Islet precursor cell (in vitro differentiated cells): Measurements from ENCODE around the gene SNRK.

ENCODE experiments used
- DNase-seq: peaks from one replicate; pipeline ENCODE4 v3.0.0-alpha.2; 2018

The SNRK gene

DNA sequence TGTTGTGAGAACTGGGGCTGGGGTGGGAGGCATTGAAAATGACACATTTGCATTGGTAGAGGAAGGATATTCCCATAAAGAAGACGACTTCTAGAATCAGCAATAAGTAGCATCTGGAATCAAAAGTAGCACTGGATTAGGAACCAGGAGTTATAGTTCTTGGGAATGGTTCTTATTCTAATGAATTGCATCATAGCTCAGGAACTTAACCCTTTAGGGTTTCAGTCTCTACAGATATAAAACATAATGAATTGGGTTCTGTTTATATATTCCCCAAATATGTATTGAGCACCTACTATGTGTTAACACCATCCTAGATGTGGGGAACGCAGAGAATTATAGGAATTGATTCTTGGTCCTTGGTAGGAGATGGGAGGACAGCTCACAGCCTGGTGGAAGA is 16.3 kb upstream of the SNRK start:
- no peak for DNase-seq

DNA sequence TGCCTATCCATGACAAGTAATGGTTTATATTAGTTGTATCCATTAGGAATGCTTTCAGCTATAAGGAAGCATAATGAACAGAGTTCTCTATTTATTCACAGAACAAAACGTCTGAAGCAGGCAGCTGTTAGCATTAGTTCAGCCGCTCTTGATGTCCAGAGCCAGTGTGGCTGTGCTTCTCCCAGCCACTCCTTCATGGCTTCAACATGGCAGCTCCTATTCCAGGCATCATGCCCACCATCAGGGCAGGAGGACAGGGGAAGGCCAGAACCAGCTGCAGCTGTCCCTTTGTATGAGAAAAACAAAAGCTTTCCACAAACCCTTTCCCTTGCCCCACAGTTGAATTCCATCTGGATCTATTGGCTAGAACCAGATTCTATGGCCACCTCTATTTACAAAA is 12.9 kb upstream of the SNRK start:
- no peak for DNase-seq

DNA sequence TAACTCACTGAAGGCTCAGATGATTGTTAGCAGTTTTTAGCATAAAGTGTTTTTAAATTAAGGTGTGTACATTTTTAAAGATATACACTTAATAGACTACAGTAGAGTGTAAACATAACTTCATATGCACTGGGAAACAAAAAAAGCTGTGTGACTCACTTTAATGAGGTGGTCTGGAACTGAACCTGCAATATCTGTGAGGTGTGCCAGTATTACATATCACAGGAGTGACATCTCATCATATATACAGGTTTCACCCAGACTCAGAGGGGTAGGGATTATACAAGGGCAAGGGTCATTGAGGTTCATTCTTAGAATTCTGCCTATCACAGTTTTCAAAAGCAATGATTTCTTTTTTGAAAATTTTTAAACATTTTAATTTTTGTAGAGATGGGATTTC is 7.3 kb upstream of the SNRK start:
- no peak for DNase-seq

DNA sequence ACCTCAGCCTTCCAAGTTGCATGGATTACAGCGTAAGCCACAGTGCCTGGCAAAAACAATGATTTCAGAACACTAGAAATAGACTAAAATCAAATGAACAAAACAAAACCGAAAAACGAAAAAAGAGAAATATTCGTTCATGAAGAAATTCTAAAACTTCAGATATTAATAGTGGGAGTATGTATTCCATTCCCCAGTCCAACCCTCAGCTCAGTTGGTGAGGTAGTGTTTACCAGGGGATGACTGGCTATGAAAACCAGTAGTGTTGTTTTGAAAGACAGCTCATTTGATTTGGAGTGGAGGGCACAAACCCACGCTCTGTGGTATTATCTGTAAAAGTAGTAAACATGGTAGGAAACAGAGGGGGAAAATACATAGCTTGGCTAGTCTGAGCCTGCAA is 6.8 kb upstream of the SNRK start:
- no peak for DNase-seq

DNA sequence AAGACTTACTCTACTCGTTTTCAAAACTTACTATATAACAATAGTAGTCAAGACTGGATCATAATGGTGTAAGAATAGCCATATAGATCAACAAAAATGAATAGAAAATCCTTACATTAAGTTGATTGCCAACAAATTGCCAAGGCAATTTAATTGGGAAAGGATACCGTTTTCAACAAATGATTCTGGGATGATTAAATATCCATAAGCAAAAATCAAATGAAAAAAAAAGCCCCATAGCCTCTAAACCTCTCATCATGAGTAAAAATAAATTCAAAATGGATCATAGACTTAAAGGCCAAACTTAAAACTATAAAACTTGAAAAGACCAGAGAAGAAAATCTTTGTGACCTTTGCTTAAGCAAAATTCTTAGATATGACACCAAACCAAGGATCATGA is 5.3 kb upstream of the SNRK start:
- DNase-seq, result no peak

DNA sequence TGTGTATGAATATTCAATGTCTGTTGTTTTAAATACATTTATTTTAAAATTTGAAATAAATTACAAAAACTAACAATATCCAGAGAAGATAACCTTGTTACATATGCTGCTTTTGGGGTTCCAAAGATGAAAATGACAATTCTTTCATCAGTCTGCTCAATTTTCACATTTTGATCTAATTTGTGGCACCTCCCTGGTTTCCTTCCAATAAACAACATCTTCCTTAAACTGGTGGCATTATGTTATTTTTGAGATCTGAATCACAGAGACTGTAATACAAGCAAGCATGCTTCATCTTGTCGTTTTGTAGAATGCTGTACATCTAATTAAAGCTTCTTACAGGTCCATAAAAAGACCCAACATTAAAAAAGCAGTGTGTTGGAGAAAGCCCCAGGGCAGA is 2.2 kb upstream of the SNRK start:
- no peak for DNase-seq

DNA sequence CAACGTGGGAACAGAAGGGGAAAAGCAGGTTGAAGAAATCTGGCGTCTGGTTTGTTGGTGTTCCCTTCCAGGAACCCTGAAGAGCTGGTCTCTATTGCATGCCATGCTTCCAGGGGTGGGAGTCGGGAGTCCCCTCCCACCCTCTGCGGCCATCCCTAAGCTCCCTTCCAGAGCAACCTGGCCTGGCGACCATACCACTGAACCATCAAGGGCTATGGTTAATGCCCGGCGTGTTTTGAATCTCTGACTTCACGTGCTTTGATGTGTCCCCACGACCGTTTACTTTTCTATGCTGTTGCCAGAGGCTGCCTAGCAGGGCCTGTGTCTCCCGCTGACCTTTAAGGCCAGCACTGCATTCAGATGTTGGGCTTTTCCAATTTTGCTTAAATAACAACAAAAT is 696 bp upstream of the SNRK start:
- no peak for DNase-seq

- no peak for DNase-seq
These were observed 630 bp downstream of the SNRK start for GRCh38 chr3:43286841-43287499.

- DNase-seq, result no peak
These were observed 1.1 kb downstream of the SNRK start for GRCh38 chr3:43287500-43287873.

- DNase-seq, result no peak
These were observed 2.0 kb downstream of the SNRK start for GRCh38 chr3:43288366-43288765.

DNA sequence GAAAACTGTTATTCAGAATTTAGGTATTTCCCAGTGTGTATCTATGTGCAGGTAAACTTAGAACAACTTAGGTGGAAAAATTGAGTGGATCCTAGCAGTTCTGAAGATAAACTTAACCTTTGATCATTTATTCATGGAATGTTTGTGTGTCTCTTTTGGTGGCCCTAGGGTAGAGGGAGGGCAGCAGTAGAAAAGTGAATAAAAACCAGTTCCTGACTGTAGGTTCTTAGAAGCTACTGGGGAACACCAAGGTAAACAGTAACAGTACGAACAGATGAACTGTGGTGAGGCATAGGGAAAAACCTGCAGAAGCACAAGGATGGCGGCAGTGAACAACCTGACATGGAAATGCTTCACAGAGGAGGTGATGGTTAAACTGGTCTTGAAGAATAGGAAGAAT is 2.5 kb downstream of the SNRK start:
- no peak for DNase-seq

GRCh38 chr3:43289401-43289800 is 3.1 kb downstream of the SNRK start:
- DNase-seq, result no peak

GRCh38 chr3:43289841-43290470 is 3.6 kb downstream of the SNRK start:
- DNase-seq, result no peak

- DNase-seq, result no peak
These were observed 4.6 kb downstream of the SNRK start for GRCh38 chr3:43290956-43291355.

DNA sequence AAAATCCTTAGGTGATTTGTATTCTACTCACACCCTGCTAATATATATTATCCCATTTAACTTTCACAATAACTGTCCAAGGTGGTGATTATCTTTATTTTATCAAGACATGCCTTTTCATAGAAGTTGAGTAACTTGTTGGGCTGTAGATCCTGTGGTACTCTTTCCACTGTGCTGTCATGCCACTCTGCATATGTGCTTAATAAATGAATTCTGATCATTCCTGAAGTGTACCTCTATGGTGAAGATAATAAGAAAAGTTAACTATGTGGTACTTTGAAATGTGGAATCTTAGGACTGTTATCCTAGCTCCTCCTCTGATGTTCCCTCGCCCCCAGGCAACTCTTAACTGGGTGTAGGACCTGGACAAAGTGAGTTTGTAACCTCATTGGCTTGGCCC is 5.2 kb downstream of the SNRK start:
- no peak for DNase-seq

DNA sequence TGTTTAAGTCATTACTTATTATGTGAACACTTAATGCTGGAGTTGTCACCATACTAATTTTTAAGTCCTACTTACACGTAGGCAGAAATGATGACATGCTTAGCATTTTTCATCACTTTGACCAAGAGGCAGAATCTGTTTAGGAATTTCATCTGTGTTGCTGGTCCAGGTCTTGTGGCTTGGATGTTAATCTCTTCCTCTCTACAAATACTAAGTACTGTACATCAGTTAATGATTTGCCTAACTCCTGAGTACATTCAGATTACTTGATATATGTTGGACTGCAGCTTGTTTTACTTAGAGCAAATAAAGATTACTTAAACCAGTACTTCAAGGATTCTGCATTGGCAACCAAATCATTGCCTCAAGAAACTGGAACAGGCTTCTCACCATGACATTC is 8.6 kb downstream of the SNRK start:
- DNase-seq, result no peak

DNA sequence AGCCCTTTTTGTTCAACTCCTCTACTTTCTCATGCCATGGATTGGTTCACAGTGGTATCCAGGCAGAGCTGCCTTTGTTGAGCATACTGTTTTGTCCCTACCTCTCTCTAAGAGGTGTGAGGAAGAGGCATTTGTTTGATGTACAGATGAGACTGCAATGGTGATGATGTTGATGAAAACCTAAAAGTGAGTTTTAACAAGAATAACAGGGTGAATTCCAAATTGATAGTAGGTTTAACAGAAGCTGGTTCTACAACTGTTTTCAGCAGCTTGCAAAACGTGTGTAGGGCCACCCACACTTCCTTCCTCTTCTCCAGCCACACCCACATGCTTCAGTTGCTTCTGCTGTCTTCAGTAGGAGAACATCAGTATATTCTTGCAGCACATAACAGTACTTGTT is 10.2 kb downstream of the SNRK start:
- no peak for DNase-seq

GRCh38 chr3:43298292-43298691 is 12.0 kb downstream of the SNRK start:
- no peak for DNase-seq

- no peak for DNase-seq
These were observed 12.4 kb downstream of the SNRK start for GRCh38 chr3:43298761-43299160.

DNA sequence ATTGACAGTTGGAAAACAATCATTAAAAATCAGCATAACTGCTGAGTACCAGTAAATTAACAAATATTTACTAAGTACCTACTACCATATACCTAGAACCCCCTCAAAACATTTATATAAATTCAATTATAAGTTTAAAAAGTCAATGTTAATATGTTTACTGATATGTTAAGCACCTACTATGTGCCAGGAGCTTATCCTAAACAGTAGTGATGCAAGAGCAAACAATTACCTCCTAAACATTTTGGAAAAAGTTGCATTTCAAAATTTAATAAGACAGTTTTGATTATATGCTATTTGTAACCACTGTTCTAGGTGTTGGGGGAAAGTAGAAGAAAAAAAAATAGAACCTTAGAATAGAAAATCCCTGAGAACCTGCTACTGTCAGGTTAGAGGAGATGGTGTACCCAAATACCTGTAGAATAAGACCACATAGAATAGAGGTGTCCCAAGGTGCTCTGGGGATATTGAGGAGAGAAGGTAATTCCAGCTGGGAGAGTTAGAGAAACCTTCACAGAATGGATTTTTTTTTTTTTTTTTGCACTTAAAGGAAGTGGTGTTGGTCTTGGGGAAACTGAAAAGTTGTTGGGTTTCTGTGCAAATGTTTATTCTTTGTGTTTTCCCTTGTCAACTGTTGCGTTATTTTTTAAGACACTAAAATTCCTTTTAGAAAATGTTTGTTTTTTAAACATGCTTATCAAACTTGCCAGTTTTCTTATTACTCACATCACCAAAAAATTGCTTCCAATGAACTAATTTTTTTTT is 16.0 kb downstream of the SNRK start:
- no peak for DNase-seq

DNA sequence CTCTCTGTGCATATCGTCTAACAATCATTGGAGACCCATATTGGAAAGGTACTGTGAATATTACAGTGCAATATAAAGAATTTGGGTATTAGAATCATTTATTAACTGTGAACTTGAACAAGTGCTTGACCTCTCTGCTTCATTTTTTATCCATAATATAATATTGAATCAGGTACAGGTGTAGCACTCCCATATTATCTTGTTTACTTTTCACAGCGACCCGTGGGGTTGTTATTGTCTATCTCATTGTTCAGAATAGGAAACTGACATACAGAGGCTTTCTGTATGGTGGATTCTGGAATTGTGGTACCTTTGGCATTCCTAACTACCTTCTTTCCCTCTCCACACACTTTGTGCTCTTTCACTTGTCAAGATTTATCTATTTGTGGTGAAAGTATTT is 17.8 kb downstream of the SNRK start:
- no peak for DNase-seq

GRCh38 chr3:43307226-43307625 is 20.9 kb downstream of the SNRK start:
- no peak for DNase-seq

DNA sequence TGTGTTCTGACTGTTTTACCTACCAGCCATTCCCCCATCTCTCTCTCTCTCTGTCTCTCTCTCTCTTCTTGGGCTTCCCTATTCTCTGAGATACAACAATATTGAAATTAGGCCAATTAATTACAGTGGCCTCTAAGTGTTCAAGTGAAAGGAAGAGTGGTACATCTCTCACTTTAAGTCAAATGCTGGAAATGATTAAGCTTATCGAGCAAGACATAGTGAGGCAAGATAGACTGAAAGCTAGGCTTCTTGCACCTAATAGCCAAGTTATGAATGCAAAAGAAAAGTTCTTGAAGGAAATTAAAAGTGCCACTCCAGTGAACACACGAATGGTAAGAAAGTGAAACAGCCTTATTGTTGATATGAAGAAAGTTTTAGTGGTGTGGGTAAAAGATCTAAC is 21.3 kb downstream of the SNRK start:
- DNase-seq, result no peak
